BE2C (cell line): ENCODE data around the gene DNAJC6.

ENCODE experiments used
- DNase-seq: peaks from one replicate; pipeline ENCODE4 v3.0.0-alpha.2; 2020
- H3K27me3 ChIP-seq: fragments of 250-450 bp; sonication (Bioruptor Pico); 2 replicates; pipeline ENCODE4 v1.5.1; 2020; ENCODE audit warnings: mild to moderate bottlenecking
- H3K36me3 ChIP-seq: fragments of 250-450 bp; sonication (Bioruptor Pico); 2 replicates; pipeline ENCODE4 v1.5.1; 2020; ENCODE audit warnings: mild to moderate bottlenecking
- H3K4me1 ChIP-seq: fragments of 250-450 bp; sonication (Bioruptor Pico); 2 replicates; pipeline ENCODE4 v1.5.1; 2020
- H3K4me3 ChIP-seq: 2 replicates; pipeline ENCODE4 v1.5.1; 2011; ENCODE audit warnings: low read depth, low read length
- H3K9me3 ChIP-seq: fragments of 250-450 bp; sonication (Bioruptor Pico); 2 replicates; pipeline ENCODE4 v1.5.1; 2020
- TF ChIP-seq, protein P1 (sequence below): IDR thresholded peaks from 2 replicates; pipeline ENCODE4 v1.5.1; 2012; ENCODE audit warnings: mild to moderate bottlenecking, low read depth, low read length

DNAJC6 gene

DNA sequence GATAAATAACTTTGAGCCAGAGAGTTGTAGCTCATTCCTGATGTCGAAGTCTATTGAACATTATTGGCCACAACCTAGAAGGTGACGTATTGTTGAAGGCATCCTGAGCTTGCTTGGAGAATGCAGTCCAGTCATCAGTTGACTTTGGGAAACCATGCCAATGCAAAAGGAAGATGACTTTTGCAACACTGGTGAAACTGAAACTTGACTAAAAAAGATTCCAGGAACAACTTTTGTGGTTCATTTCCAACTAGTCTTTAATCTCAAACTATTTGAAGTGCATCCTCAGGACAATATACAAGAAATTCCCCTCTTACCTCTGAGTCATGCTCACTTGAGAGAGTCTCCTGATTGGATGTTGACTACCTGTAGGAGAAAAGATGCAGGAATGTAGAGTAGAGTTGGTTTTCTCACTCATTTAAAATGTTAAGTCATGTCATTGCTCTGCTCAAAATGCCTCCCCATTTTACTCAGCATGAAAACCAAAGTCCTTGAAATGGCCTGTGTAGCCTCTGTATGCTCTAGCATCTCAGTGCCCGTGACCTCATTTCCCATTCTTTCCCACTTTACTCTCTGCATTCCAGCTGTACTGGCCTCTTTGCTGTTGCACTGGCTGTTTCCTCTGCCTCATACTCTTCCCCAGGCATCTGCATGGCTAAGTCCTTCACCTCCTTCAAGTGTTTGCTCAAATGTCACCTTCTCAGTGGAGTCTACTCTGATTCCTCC is 86.7 kb downstream of the DNAJC6 start:
- Histone ChIP-seq H3K4me1 (no peaks in the 10 kb centered on the region), H3K9me3 (no peaks in the 10 kb centered on the region), H3K4me3 (no peak overlapping the region), H3K27me3 (no peaks in the 10 kb centered on the region), H3K36me3 (peaks cover 8% of the 10 kb centered on the region; the same call in 1 of the 2 replicates)
- no peak for DNase-seq
- TF ChIP-seq, protein P1, sequence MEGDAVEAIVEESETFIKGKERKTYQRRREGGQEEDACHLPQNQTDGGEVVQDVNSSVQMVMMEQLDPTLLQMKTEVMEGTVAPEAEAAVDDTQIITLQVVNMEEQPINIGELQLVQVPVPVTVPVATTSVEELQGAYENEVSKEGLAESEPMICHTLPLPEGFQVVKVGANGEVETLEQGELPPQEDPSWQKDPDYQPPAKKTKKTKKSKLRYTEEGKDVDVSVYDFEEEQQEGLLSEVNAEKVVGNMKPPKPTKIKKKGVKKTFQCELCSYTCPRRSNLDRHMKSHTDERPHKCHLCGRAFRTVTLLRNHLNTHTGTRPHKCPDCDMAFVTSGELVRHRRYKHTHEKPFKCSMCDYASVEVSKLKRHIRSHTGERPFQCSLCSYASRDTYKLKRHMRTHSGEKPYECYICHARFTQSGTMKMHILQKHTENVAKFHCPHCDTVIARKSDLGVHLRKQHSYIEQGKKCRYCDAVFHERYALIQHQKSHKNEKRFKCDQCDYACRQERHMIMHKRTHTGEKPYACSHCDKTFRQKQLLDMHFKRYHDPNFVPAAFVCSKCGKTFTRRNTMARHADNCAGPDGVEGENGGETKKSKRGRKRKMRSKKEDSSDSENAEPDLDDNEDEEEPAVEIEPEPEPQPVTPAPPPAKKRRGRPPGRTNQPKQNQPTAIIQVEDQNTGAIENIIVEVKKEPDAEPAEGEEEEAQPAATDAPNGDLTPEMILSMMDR = no peak

DNA sequence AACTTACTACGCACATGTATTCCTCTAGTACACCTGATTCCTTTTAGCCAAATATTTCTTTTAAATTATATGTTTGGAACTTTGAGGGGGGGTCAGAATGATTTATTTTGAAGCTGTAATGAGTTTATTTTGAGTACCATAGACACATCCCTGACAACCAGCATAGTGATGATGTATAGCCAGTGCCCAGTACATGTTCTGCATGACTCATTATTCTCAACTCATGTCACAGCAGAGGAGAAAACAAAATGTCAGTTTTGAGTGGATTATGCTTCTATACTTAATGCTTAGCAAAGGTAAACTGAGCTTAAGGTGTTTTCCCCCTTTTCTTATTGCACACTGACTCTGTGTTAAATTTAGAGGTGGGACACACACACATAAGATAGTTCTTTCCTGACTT is 88.7 kb downstream of the DNAJC6 start:
- H3K9me3 ChIP-seq = no peaks in the 10 kb centered on the region
- peaks cover 6% of the 10 kb centered on the region; the same call in 1 of the 2 replicates for H3K36me3 ChIP-seq
- H3K4me3 ChIP-seq = no peak overlapping the region
- TF ChIP-seq, protein P1 = no peak
- H3K4me1 ChIP-seq = no peaks in the 10 kb centered on the region
- DNase-seq = no peak
- no peaks in the 10 kb centered on the region for H3K27me3 ChIP-seq

- DNase-seq = no peak
- TF ChIP-seq, protein P1 = no peak
- Histone ChIP-seq H3K36me3 (peaks cover 6% of the 10 kb centered on the region; the same call in 1 of the 2 replicates), H3K4me3 (no peak overlapping the region), H3K27me3 (no peaks in the 10 kb centered on the region), H3K9me3 (no peaks in the 10 kb centered on the region), H3K4me1 (no peaks in the 10 kb centered on the region)
These were observed 89.7 kb downstream of the DNAJC6 start for GRCh38 chr1:65399003-65399402.

GRCh38 chr1:65401612-65402011 is 92.3 kb downstream of the DNAJC6 start:
- no peaks in the 10 kb centered on the region for H3K4me1 ChIP-seq
- no peak overlapping the region for H3K4me3 ChIP-seq
- TF ChIP-seq, protein P1 = no peak
- no peaks in the 10 kb centered on the region; the same call in 1 of the 2 replicates for H3K36me3 ChIP-seq
- H3K9me3 ChIP-seq = no peaks in the 10 kb centered on the region
- no peak for DNase-seq
- no peaks in the 10 kb centered on the region for H3K27me3 ChIP-seq

DNA sequence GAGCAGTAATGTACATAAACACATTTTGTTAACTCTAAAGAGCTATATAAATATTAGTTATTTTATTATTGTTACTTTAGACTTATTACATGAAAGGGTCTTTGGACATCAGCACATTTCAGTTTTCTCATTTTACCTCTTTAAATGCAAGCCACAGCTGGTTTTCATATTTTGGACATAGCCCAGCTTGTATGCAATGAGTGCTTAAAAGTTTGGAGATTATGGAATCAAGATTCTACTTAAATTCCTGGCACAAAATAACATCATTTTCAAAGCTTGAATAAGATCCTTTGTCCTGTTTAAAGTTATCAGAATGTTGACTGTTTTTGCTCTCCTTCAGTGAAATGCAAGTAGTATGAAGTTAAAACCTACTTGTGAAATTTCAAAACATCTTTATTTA is 95.6 kb downstream of the DNAJC6 start:
- TF ChIP-seq, protein P1 = no peak
- DNase-seq = no peak
- H3K4me1 ChIP-seq = no peaks in the 10 kb centered on the region
- H3K4me3 ChIP-seq = no peak overlapping the region
- H3K27me3 ChIP-seq = no peaks in the 10 kb centered on the region
- H3K9me3 ChIP-seq = no peaks in the 10 kb centered on the region
- H3K36me3 ChIP-seq = peaks cover 3% of the 10 kb centered on the region

DNA sequence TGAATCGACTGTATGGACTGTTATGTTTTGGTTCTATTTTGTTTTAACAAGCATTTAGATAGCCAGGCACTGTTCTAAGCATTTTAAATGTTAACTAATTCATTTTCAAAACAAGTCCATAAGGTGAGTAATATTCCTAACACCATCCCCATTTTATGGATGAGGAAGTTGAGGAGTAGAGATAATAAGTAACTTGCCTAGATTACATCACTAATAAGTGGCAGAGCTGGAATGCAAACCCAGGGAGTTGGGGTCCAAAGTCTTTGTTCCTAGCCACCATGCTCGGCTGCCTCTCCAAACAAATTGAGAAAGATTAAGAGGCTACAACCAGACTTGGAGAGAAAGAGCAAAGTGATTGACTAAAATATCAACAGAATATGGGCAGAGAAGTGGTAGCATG is 98.5 kb downstream of the DNAJC6 start:
- Histone ChIP-seq H3K4me3 (no peak overlapping the region), H3K9me3 (no peaks in the 10 kb centered on the region), H3K4me1 (no peaks in the 10 kb centered on the region), H3K27me3 (no peaks in the 10 kb centered on the region), H3K36me3 (peaks cover 3% of the 10 kb centered on the region)
- no peak for DNase-seq
- TF ChIP-seq, protein P1 = no peak
